Fibroblast of villous mesenchyme (primary cell): ENCODE data around the gene NSUN7. TPM values are rescaled to one million over a fixed set of nuclear protein-coding genes. Genes with fewer than 3 reads are reported as not detected.

ENCODE experiments used
- DNase-seq: peaks from one replicate; pipeline ENCODE4 v3.0.0-alpha.2; 2010; ENCODE audit warnings: low read depth
- H3K4me3 ChIP-seq: 2 replicates; pipeline ENCODE4 v1.5.1; 2011; ENCODE audit warnings: low read depth, mild to moderate bottlenecking, low read length
- CTCF ChIP-seq: IDR thresholded peaks from 2 replicates; pipeline ENCODE4 v1.5.1; 2012; ENCODE audit warnings: low read depth, mild to moderate bottlenecking, low read length; ENCODE audit not compliant: insufficient read depth
- total RNA-seq: library from RNA; depleted of rRNA; stranded (reverse); fragments of >200 nt; gene quantifications from 2 replicates; pipeline ENCODE4 v1.2.3, GENCODE V29; 2012

Gene NSUN7
- total RNA-seq, 1 donor = 0.86 TPM

- TF ChIP-seq CTCF = no peak
- H3K4me3 ChIP-seq = no peak overlapping the region
- DNase-seq = no peak
These were observed 2.4 kb upstream of the NSUN7 start for GRCh38 chr4:40747207-40747835.

GRCh38 chr4:40750461-40751258, 905 bp downstream of the NSUN7 start:
- TF ChIP-seq CTCF = no peak
- DNase-seq = peak; percentile 3
- peak overlapping the region; percentile 54 for H3K4me3 ChIP-seq

- no peak for DNase-seq
These were observed 5.9 kb downstream of the NSUN7 start for GRCh38 chr4:40755616-40756015.

GRCh38 chr4:40763228-40763716, 13.5 kb downstream of the NSUN7 start:
- peak; percentile 81 for DNase-seq
- no peak for TF ChIP-seq CTCF
- no peak overlapping the region for H3K4me3 ChIP-seq

More at GRCh38 chr4:40755616-40756015, 5.9 kb downstream of the NSUN7 start:
- H3K4me3 ChIP-seq = no peak overlapping the region
- no peak for TF ChIP-seq CTCF

GRCh38 chr4:40769266-40769665, 19.5 kb downstream of the NSUN7 start:
- peak; percentile 12 for DNase-seq
- no peak overlapping the region for H3K4me3 ChIP-seq
- TF ChIP-seq CTCF = no peak

GRCh38 chr4:40778090-40778489, 28.3 kb downstream of the NSUN7 start:
- TF ChIP-seq CTCF = no peak
- no peak for DNase-seq
- no peak overlapping the region for H3K4me3 ChIP-seq

- DNase-seq = no peak
- no peak for TF ChIP-seq CTCF
These were observed 33.1 kb downstream of the NSUN7 start for GRCh38 chr4:40782876-40783275.

More at GRCh38 chr4:40782876-40783275, 33.1 kb downstream of the NSUN7 start:
- H3K4me3 ChIP-seq = no peak overlapping the region
